ENCODE measurements around the gene SIDT2. TPM values are rescaled to one million over a fixed set of nuclear protein-coding genes. Genes with fewer than 3 reads are reported as not detected.

SIDT2 gene
- total RNA-seq, 2 experiments from 2014 or later = 18.3 to 37.7 TPM

DNA sequence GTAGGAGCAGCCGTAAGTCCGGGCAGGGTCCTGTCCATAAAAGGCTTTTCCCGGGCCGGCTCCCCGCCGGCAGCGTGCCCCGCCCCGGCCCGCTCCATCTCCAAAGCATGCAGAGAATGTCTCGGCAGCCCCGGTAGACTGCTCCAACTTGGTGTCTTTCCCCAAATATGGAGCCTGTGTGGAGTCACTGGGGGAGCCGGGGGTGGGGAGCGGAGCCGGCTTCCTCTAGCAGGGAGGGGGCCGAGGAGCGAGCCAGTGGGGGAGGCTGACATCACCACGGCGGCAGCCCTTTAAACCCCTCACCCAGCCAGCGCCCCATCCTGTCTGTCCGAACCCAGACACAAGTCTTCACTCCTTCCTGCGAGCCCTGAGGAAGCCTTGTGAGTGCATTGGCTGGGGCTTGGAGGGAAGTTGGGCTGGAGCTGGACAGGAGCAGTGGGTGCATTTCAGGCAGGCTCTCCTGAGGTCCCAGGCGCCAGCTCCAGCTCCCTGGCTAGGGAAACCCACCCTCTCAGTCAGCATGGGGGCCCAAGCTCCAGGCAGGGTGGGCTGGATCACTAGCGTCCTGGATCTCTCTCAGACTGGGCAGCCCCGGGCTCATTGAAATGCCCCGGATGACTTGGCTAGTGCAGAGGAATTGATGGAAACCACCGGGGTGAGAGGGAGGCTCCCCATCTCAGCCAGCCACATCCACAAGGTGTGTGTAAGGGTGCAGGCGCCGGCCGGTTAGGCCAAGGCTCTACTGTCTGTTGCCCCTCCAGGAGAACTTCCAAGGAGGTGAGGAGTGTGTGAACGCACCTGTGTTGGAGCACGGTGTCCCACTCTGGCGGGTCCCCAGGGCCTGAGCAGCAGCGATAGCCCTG lies 20.7 kb downstream of the SIDT2 start, which contains the start of gene TAGLN:
TAGLN (plus strand) TSS at position 318 of the 863 bp plus-strand sequence. CDS start 3,644 bp downstream, outside the sequence.
- Histone ChIP-seq H3K4me2 (ENCODE audit: low read length) (no peak within 1 kb of the TSS), H3K4me1 (ENCODE audit: insufficient read depth, low read length, poor library complexity, severe bottlenecking) (no peaks in the 10 kb centered on the region), H3K9me2 (ENCODE audit: insufficient read depth, low read length) (no peaks in the 10 kb centered on the region), H3K4me3 (ENCODE audit: low read depth, low read length, poor library complexity, severe bottlenecking) (no peak within 1 kb of the TSS), H2AFZ (ENCODE audit: low read length) (no peak within 1 kb of the TSS), H3K9me3 (ENCODE audit: low read length) (no peaks in the 10 kb centered on the region), H3K79me2 (ENCODE audit: insufficient read depth, low read depth, low read length) (no peaks in the 10 kb centered on the region), H3K36me3 (ENCODE audit: insufficient read depth, low read length) (peaks cover 7% of the 10 kb centered on the region; the same call in 1 of the 2 replicates), H4K20me1 (ENCODE audit: insufficient read depth, low read length) (no peaks in the 10 kb centered on the region), H3K27ac (ENCODE audit: low read depth, low read length, poor library complexity, severe bottlenecking) (no peak within 1 kb of the TSS)
- no peak for TF ChIP-seq EZH2phosphoT487 (IDR thresholded peaks at IDR 0.05; ENCODE audit: borderline replicate concordance, low read depth, low read length)
- TF ChIP-seq, protein P1, sequence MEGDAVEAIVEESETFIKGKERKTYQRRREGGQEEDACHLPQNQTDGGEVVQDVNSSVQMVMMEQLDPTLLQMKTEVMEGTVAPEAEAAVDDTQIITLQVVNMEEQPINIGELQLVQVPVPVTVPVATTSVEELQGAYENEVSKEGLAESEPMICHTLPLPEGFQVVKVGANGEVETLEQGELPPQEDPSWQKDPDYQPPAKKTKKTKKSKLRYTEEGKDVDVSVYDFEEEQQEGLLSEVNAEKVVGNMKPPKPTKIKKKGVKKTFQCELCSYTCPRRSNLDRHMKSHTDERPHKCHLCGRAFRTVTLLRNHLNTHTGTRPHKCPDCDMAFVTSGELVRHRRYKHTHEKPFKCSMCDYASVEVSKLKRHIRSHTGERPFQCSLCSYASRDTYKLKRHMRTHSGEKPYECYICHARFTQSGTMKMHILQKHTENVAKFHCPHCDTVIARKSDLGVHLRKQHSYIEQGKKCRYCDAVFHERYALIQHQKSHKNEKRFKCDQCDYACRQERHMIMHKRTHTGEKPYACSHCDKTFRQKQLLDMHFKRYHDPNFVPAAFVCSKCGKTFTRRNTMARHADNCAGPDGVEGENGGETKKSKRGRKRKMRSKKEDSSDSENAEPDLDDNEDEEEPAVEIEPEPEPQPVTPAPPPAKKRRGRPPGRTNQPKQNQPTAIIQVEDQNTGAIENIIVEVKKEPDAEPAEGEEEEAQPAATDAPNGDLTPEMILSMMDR (conservative IDR thresholded peaks at IDR 0.05; ENCODE audit: low read length) = no peak
- DNase-seq (ENCODE audit: low spot score) = no peak
- POLR2A ChIA-PET = no interaction called here
- intact Hi-C loops (cut with micrococcal nuclease; ENCODE audit: unreplicated experiment) = no loop called here
- BruUV-seq (replicated peaks) = no TSS peak
- CTCF ChIA-PET (ENCODE audit: unreplicated experiment) = no interaction called here

GRCh38 chr11:117199916-117200812 lies 21.6 kb downstream of the SIDT2 start:
- no peak for TF ChIP-seq EZH2phosphoT487 (IDR thresholded peaks at IDR 0.05; ENCODE audit: borderline replicate concordance, low read depth, low read length)
- TF ChIP-seq, protein P1 (conservative IDR thresholded peaks at IDR 0.05; ENCODE audit: low read length) = no peak
- no peak overlapping the region for H2AFZ ChIP-seq (ENCODE audit: low read length)
- no peak overlapping the region for H3K4me3 ChIP-seq (ENCODE audit: low read depth, low read length, poor library complexity, severe bottlenecking)
- intact Hi-C loops (cut with micrococcal nuclease; ENCODE audit: unreplicated experiment) = no loop called here
- no TSS peak for BruUV-seq (replicated peaks)
- no peaks in the 10 kb centered on the region for H3K9me2 ChIP-seq (ENCODE audit: insufficient read depth, low read length)
- H4K20me1 ChIP-seq (ENCODE audit: insufficient read depth, low read length) = no peaks in the 10 kb centered on the region
- H3K27ac ChIP-seq (ENCODE audit: low read depth, low read length, poor library complexity, severe bottlenecking) = no peak overlapping the region
- H3K79me2 ChIP-seq (ENCODE audit: insufficient read depth, low read depth, low read length) = no peaks in the 10 kb centered on the region
- DNase-seq (ENCODE audit: low spot score) = no peak
- H3K4me1 ChIP-seq (ENCODE audit: insufficient read depth, low read length, poor library complexity, severe bottlenecking) = no peaks in the 10 kb centered on the region
- CTCF ChIA-PET (ENCODE audit: unreplicated experiment) = no interaction called here
- POLR2A ChIA-PET = no interaction called here
- H3K4me2 ChIP-seq (ENCODE audit: low read length) = no peak overlapping the region
- H3K36me3 ChIP-seq (ENCODE audit: insufficient read depth, low read length) = peaks cover 14% of the 10 kb centered on the region
- no peaks in the 10 kb centered on the region for H3K9me3 ChIP-seq (ENCODE audit: low read length)

Data from OCI-LY7 (cell line).